HG03469 (cell line): ENCODE measurements around the gene TOMM40L.
A peak's percentile ranks its signal among the peaks of the same experiment; 100 is the strongest.

Experiments used
- ATAC-seq: cut with Tn5 transposase; IDR thresholded peaks from one replicate; pipeline ENCODE4 v1.9.1; 2021; ENCODE audit warnings: mild to moderate bottlenecking, moderate library complexity, moderate number of reproducible peaks; ENCODE audit not compliant: unreplicated experiment

TOMM40L gene

GRCh38 chr1:161225534-161226319 is at the start of gene TOMM40L:
TOMM40L (plus strand) TSS chr1:161226060; CDS start chr1:161226490, 430 bp downstream.
- peak; percentile 75 for ATAC-seq

GRCh38 chr1:161176468-161177111 is 49.3 kb upstream of the TOMM40L start:
- no peak for ATAC-seq

GRCh38 chr1:161177112-161177935 is 48.5 kb upstream of the TOMM40L start, which contains the start of gene B4GALT3:
B4GALT3 (minus strand) TSS chr1:161177507; CDS start chr1:161176060, 1,447 bp downstream.
- ATAC-seq = peak; percentile 41

GRCh38 chr1:161177936-161178244 is 48.0 kb upstream of the TOMM40L start:
- no peak for ATAC-seq

- no peak for ATAC-seq
These were observed 46.2 kb upstream of the TOMM40L start for GRCh38 chr1:161179698-161180097.

- ATAC-seq = no peak
These were observed 45.2 kb upstream of the TOMM40L start for GRCh38 chr1:161180639-161181038.

- ATAC-seq = no peak
These were observed 43.6 kb upstream of the TOMM40L start for GRCh38 chr1:161182214-161182613.

GRCh38 chr1:161185282-161185682 is 40.6 kb upstream of the TOMM40L start:
- ATAC-seq = peak; percentile 67

GRCh38 chr1:161185732-161186311 is 40.0 kb upstream of the TOMM40L start:
- no peak for ATAC-seq

GRCh38 chr1:161187311-161187710 is 38.5 kb upstream of the TOMM40L start:
- ATAC-seq = no peak

GRCh38 chr1:161188381-161188780 is 37.5 kb upstream of the TOMM40L start:
- no peak for ATAC-seq

- no peak for ATAC-seq
These were observed 36.8 kb upstream of the TOMM40L start for GRCh38 chr1:161189036-161189435.

GRCh38 chr1:161190962-161191521 is 34.8 kb upstream of the TOMM40L start:
- no peak for ATAC-seq

GRCh38 chr1:161191971-161192370 is 33.9 kb upstream of the TOMM40L start:
- no peak for ATAC-seq

GRCh38 chr1:161192476-161193465 is 33.1 kb upstream of the TOMM40L start:
- ATAC-seq = no peak

- no peak for ATAC-seq
These were observed 32.2 kb upstream of the TOMM40L start for GRCh38 chr1:161193561-161194235.

- ATAC-seq = no peak
These were observed 30.7 kb upstream of the TOMM40L start for GRCh38 chr1:161195171-161195570.

GRCh38 chr1:161196111-161196510 is 29.7 kb upstream of the TOMM40L start:
- ATAC-seq = no peak
